NB4 (cell line): ENCODE measurements around the gene TMEM63C.

ENCODE experiments used
- POLR2A ChIP-seq: IDR thresholded peaks from 2 replicates; pipeline ENCODE4 v1.6.1; 2011; ENCODE audit warnings: mild to moderate bottlenecking; ENCODE audit not compliant: insufficient read length; ENCODE audit errors: extremely low read depth
- TF ChIP-seq, protein P1 (sequence below): IDR thresholded peaks from one replicate; pipeline ENCODE4 v1.5.1; 2012; ENCODE audit warnings: low read depth, low read length
- TF ChIP-seq, protein P2 (sequence below): IDR thresholded peaks from 2 replicates; pipeline ENCODE4 v1.6.1; 2011; ENCODE audit warnings: low read depth, low read length

DNA sequence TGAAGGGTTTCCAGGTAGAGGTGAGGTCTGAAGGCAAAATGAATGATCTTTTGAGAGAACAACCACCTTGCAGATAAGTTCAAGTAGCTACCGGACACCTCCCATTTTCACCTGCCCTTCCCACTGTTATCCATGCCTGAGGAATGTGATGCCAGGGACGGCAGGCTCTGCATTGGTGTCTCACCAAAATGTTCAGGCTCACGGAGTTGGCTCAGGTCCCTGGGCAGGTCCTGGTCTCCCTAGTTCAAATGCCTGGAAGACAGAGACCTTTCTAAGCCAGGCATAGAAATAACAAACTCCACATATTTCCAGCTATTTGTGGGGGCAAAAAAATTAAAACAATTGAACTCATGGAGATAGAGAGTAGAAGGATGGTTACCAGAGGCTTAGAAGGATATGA lies 36.0 kb downstream of the TMEM63C start:
- TF ChIP-seq, protein P1, sequence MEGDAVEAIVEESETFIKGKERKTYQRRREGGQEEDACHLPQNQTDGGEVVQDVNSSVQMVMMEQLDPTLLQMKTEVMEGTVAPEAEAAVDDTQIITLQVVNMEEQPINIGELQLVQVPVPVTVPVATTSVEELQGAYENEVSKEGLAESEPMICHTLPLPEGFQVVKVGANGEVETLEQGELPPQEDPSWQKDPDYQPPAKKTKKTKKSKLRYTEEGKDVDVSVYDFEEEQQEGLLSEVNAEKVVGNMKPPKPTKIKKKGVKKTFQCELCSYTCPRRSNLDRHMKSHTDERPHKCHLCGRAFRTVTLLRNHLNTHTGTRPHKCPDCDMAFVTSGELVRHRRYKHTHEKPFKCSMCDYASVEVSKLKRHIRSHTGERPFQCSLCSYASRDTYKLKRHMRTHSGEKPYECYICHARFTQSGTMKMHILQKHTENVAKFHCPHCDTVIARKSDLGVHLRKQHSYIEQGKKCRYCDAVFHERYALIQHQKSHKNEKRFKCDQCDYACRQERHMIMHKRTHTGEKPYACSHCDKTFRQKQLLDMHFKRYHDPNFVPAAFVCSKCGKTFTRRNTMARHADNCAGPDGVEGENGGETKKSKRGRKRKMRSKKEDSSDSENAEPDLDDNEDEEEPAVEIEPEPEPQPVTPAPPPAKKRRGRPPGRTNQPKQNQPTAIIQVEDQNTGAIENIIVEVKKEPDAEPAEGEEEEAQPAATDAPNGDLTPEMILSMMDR: no peak
- no peak for TF ChIP-seq POLR2A
- TF ChIP-seq, protein P2, sequence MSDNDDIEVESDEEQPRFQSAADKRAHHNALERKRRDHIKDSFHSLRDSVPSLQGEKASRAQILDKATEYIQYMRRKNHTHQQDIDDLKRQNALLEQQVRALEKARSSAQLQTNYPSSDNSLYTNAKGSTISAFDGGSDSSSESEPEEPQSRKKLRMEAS: no peak
